ENCODE data around the gene SIAH3.

SIAH3 gene

DNA sequence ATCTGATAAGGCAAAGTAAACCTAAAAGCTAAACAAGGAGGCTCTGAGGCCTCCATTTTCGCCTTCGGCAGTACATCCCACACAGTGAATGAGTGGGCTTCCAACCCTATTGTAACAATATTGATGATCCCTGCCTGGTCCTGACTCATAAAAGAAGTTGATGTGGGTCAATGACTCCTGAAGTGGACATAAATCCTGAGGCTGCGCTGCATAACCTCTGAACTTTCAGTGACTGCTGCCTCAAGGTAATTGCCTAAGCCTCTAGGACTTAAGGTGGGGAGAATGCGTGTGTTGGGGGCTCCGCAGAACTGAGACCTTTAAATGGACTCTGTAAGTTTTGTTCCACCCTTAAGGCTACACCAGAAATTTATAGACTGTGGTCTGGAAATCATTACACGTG is 42.6 kb downstream of the SIAH3 start:
- no peaks in the 10 kb centered on the region for H3K36me3 ChIP-seq (replicated peaks)
- in situ Hi-C loops (cut with HindIII; ENCODE audit: low pct_ligation_motif_present, low sequenced_read_pairs): no loop called here
- H3K27me3 ChIP-seq (replicated peaks): no peaks in the 10 kb centered on the region
- H3K27ac ChIP-seq: no peak overlapping the region
- H3K4me3 ChIP-seq (ENCODE audit: low read depth, low read length): no peak overlapping the region
- TF ChIP-seq CTCF (IDR thresholded peaks at IDR 0.05; ENCODE audit: low read depth, low read length, missing control alignments): no peak
- DNase-seq: no peak

DNA sequence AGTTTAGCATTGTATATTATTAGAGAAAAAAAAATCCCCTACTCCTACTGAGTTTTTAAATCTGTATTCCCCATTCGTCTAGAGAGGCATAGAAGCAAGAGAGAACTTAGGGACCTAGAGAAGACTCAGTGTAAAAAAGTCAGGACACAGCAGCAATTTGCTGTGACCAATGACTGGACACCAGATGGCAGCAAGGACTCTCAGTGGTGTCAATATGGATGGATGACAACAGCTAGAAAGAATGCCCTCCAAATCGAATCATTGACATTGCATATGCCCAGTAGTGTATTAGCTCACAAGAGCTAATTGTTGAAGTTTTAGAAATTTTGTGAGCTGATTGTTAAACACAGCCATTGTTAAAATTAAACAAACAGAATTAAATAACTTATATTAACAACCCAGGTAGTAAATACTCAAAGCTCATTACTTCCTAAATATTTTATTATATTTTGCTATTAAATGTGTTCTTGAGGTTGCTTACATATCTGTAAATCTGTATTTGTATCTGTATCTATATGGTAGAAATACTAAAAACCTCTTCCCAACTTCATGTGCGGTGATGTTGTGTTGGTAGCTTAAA is 43.9 kb downstream of the SIAH3 start:
- TF ChIP-seq CTCF (IDR thresholded peaks at IDR 0.05; ENCODE audit: low read depth, low read length, missing control alignments): peak; percentile 75
- H3K27ac ChIP-seq: no peak overlapping the region
- H3K4me3 ChIP-seq (ENCODE audit: low read depth, low read length): no peak overlapping the region
- H3K27me3 ChIP-seq (replicated peaks): no peaks in the 10 kb centered on the region
- peak; percentile 44 for DNase-seq
- in situ Hi-C loops (cut with HindIII; ENCODE audit: low pct_ligation_motif_present, low sequenced_read_pairs): no loop called here
- no peaks in the 10 kb centered on the region for H3K36me3 ChIP-seq (replicated peaks)

DNA sequence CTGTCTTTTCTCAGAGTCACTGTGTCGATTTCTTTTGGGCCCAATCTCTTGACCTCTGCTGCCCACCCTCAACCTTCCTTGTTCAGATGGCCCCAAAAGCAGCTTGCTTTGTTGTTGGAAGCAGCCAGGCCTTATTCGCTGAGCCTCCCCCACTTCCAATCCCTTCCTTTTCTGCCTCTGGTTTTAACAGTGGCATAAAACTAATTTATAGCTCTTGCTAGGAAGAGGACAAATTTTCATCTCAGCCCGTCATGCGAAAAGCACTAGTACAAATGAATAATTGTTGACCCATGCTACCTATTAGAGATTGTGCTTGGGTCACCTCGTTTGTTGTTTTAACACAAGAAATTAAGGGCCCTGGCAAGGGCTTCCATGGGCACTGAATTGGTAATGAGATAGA is 51.1 kb downstream of the SIAH3 start:
- no peaks in the 10 kb centered on the region for H3K36me3 ChIP-seq (replicated peaks)
- no peak for DNase-seq
- in situ Hi-C loops (cut with HindIII; ENCODE audit: low pct_ligation_motif_present, low sequenced_read_pairs): no loop called here
- TF ChIP-seq CTCF (IDR thresholded peaks at IDR 0.05; ENCODE audit: low read depth, low read length, missing control alignments): no peak
- H3K4me3 ChIP-seq (ENCODE audit: low read depth, low read length): no peak overlapping the region
- H3K27me3 ChIP-seq (replicated peaks): no peaks in the 10 kb centered on the region
- H3K27ac ChIP-seq: no peak overlapping the region

DNA sequence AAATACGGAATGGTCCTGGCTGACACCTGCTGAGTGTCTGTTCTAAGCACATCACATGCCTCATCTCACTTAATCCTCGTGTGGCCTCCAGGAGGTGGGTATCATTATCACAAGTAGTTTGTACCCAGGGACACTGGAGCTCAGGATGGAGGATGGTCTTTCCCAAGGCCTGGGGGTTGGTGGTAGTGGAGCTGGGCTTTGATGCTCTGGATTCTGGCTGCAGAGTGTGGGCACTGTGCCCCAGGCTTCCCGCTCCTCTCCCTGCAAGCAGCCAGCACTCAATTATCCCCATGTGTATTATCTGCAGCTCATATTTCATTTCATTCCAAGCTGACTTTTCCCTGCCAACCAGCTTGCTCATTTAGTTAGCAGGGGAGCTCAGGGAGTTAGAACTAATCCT is 52.1 kb downstream of the SIAH3 start:
- Histone ChIP-seq H3K4me3 (ENCODE audit: low read depth, low read length) (no peak overlapping the region), H3K36me3 (replicated peaks) (no peaks in the 10 kb centered on the region), H3K27me3 (replicated peaks) (no peaks in the 10 kb centered on the region), H3K27ac (no peak overlapping the region)
- DNase-seq: no peak
- no peak for TF ChIP-seq CTCF (IDR thresholded peaks at IDR 0.05; ENCODE audit: low read depth, low read length, missing control alignments)
- in situ Hi-C loops (cut with HindIII; ENCODE audit: low pct_ligation_motif_present, low sequenced_read_pairs): no loop called here

DNA sequence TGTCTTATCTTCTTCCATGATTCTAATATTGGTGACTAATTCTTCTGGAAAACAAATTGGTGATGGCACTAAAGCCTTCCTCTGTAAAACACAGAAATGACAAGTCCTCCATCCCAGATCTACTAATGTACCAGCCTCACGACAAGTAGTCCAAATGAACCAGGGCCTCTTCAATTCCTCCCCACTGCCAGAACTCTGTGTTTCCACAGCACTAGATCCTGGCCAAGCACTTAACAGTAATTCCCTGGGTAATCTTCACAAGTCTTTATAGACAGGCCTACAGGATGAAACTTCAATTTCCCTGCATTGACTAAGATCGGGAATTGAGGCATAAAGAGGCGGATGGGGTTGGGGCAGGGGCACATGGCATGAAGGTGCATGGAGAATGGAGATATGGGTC is 52.7 kb downstream of the SIAH3 start:
- TF ChIP-seq CTCF (IDR thresholded peaks at IDR 0.05; ENCODE audit: low read depth, low read length, missing control alignments): no peak
- DNase-seq: no peak
- in situ Hi-C loops (cut with HindIII; ENCODE audit: low pct_ligation_motif_present, low sequenced_read_pairs): no loop called here

More for the DNA sequence above, 52.7 kb downstream of the SIAH3 start:
- H3K27ac ChIP-seq: no peak overlapping the region
- H3K36me3 ChIP-seq (replicated peaks): no peaks in the 10 kb centered on the region
- no peaks in the 10 kb centered on the region for H3K27me3 ChIP-seq (replicated peaks)
- no peak overlapping the region for H3K4me3 ChIP-seq (ENCODE audit: low read depth, low read length)
